Measurements from ENCODE around the gene NR3C2.

GRCh38 chr4:148243837-148244236 is 198.4 kb downstream of the NR3C2 start:
- TF ChIP-seq, protein P1, sequence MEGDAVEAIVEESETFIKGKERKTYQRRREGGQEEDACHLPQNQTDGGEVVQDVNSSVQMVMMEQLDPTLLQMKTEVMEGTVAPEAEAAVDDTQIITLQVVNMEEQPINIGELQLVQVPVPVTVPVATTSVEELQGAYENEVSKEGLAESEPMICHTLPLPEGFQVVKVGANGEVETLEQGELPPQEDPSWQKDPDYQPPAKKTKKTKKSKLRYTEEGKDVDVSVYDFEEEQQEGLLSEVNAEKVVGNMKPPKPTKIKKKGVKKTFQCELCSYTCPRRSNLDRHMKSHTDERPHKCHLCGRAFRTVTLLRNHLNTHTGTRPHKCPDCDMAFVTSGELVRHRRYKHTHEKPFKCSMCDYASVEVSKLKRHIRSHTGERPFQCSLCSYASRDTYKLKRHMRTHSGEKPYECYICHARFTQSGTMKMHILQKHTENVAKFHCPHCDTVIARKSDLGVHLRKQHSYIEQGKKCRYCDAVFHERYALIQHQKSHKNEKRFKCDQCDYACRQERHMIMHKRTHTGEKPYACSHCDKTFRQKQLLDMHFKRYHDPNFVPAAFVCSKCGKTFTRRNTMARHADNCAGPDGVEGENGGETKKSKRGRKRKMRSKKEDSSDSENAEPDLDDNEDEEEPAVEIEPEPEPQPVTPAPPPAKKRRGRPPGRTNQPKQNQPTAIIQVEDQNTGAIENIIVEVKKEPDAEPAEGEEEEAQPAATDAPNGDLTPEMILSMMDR (IDR thresholded peaks at IDR 0.05; ENCODE audit: insufficient read depth, low read length, poor library complexity, severe bottlenecking): no peak
- TF ChIP-seq EZH2phosphoT487 (conservative IDR thresholded peaks at IDR 0.05; ENCODE audit: low read length): no peak
